HEK293 (cell line): ENCODE measurements around the gene LARP1B.

Source experiments
- ATF2 ChIP-seq: fragments of 450-650 bp; formaldehyde crosslinking; IDR thresholded peaks from 2 replicates; pipeline ENCODE4 v1.5.1; 2016; ENCODE audit warnings: missing biosample characterization, missing genetic modification characterization, low read depth
- CTCF ChIP-seq: fragments of 450-650 bp; formaldehyde crosslinking; IDR thresholded peaks from 2 replicates; pipeline ENCODE4 v1.5.1; 2016; ENCODE audit warnings: missing biosample characterization, missing genetic modification characterization
- INSM2 ChIP-seq: fragments of 450-650 bp; formaldehyde crosslinking; IDR thresholded peaks from 2 replicates; pipeline ENCODE4 v1.5.1; 2016; ENCODE audit warnings: missing biosample characterization, missing genetic modification characterization
- KLF16 ChIP-seq: fragments of 450-650 bp; formaldehyde crosslinking; IDR thresholded peaks from 2 replicates; pipeline ENCODE4 v1.5.1; 2017; ENCODE audit warnings: missing biosample characterization, missing genetic modification characterization
- PBX3 ChIP-seq: sonication (generic); formaldehyde crosslinking; IDR thresholded peaks from 2 replicates; pipeline ENCODE4 v1.8.1; 2022; ENCODE audit warnings: mild to moderate bottlenecking, moderate library complexity, missing genetic modification reagents
- TCF7L2 ChIP-seq: IDR thresholded peaks from 2 replicates; pipeline ENCODE4 v1.6.1; 2011; ENCODE audit warnings: low read depth, mild to moderate bottlenecking, inconsistent platforms, low read length, moderate library complexity, borderline replicate concordance
- ZBTB11 ChIP-seq: fragments of 450-650 bp; formaldehyde crosslinking; conservative IDR thresholded peaks from 2 replicates; pipeline ENCODE4 v1.5.1; 2016; ENCODE audit warnings: low read depth, missing biosample characterization, missing genetic modification characterization
- ZBTB17 ChIP-seq: fragments of 450-650 bp; formaldehyde crosslinking; IDR thresholded peaks from 2 replicates; pipeline ENCODE4 v1.5.1; 2016; ENCODE audit warnings: missing biosample characterization, missing genetic modification characterization
- ZFP3 ChIP-seq: fragments of 450-650 bp; formaldehyde crosslinking; IDR thresholded peaks from 2 replicates; pipeline ENCODE4 v1.5.1; 2016; ENCODE audit warnings: low read depth, missing biosample characterization, missing genetic modification characterization
- ZNF138 ChIP-seq: fragments of 450-650 bp; formaldehyde crosslinking; IDR thresholded peaks from 2 replicates; pipeline ENCODE4 v1.5.1; 2016; ENCODE audit warnings: missing biosample characterization, missing genetic modification characterization, borderline replicate concordance
- ZNF16 ChIP-seq: fragments of 450-650 bp; formaldehyde crosslinking; IDR thresholded peaks from 2 replicates; pipeline ENCODE4 v1.5.1; 2016; ENCODE audit warnings: low read depth, missing biosample characterization, missing genetic modification characterization
- ZNF175 ChIP-seq: fragments of 450-650 bp; formaldehyde crosslinking; IDR thresholded peaks from 2 replicates; pipeline ENCODE4 v1.5.1; 2016; ENCODE audit warnings: missing biosample characterization, missing genetic modification characterization
- ZNF2 ChIP-seq: fragments of 450-650 bp; formaldehyde crosslinking; IDR thresholded peaks from 2 replicates; pipeline ENCODE4 v1.5.1; 2016; ENCODE audit warnings: missing biosample characterization, missing genetic modification characterization
- ZNF211 ChIP-seq: fragments of 450-650 bp; formaldehyde crosslinking; IDR thresholded peaks from 2 replicates; pipeline ENCODE4 v1.5.1; 2016; ENCODE audit warnings: low read depth, missing biosample characterization, missing genetic modification characterization
- ZNF223 ChIP-seq: fragments of 450-650 bp; formaldehyde crosslinking; IDR thresholded peaks from 2 replicates; pipeline ENCODE4 v1.5.1; 2016; ENCODE audit warnings: missing biosample characterization, missing genetic modification characterization
- ZNF362 ChIP-seq: fragments of 450-650 bp; formaldehyde crosslinking; IDR thresholded peaks from 2 replicates; pipeline ENCODE4 v1.5.1; 2016; ENCODE audit warnings: missing biosample characterization, missing genetic modification characterization
- ZNF433 ChIP-seq: fragments of 450-650 bp; formaldehyde crosslinking; IDR thresholded peaks from 2 replicates; pipeline ENCODE4 v1.5.1; 2016; ENCODE audit warnings: missing biosample characterization, missing genetic modification characterization, low read depth
- ZNF449 ChIP-seq: fragments of 450-650 bp; formaldehyde crosslinking; IDR thresholded peaks from 2 replicates; pipeline ENCODE4 v1.5.1; 2017; ENCODE audit warnings: missing biosample characterization, mild to moderate bottlenecking, missing genetic modification characterization, moderate library complexity
- ZNF473 ChIP-seq: fragments of 450-650 bp; formaldehyde crosslinking; IDR thresholded peaks from 2 replicates; pipeline ENCODE4 v1.5.1; 2017; ENCODE audit warnings: missing biosample characterization, missing genetic modification characterization
- ZNF488 ChIP-seq: fragments of 450-650 bp; formaldehyde crosslinking; IDR thresholded peaks from 2 replicates; pipeline ENCODE4 v1.5.1; 2016; ENCODE audit warnings: missing biosample characterization, missing genetic modification characterization
- ZNF530 ChIP-seq: fragments of 450-650 bp; formaldehyde crosslinking; IDR thresholded peaks from 2 replicates; pipeline ENCODE4 v1.5.1; 2016; ENCODE audit warnings: low read depth, missing biosample characterization, missing genetic modification characterization
- ZNF677 ChIP-seq: fragments of 450-650 bp; IDR thresholded peaks from 2 replicates; pipeline ENCODE4 v1.5.0; 2018; ENCODE audit warnings: missing biosample characterization, mild to moderate bottlenecking, missing genetic modification characterization, moderate library complexity
- ZNF692 ChIP-seq: fragments of 450-650 bp; formaldehyde crosslinking; IDR thresholded peaks from 2 replicates; pipeline ENCODE4 v1.5.1; 2016; ENCODE audit warnings: missing biosample characterization, missing genetic modification characterization
- ZNF776 ChIP-seq: fragments of 450-650 bp; formaldehyde crosslinking; IDR thresholded peaks from 2 replicates; pipeline ENCODE4 v1.5.0; 2017; ENCODE audit warnings: missing biosample characterization, missing genetic modification characterization, borderline replicate concordance
- ZNF843 ChIP-seq: fragments of 450-650 bp; formaldehyde crosslinking; IDR thresholded peaks from 2 replicates; pipeline ENCODE4 v1.5.1; 2016; ENCODE audit warnings: missing biosample characterization, missing genetic modification characterization
- ZXDB ChIP-seq: fragments of 450-650 bp; formaldehyde crosslinking; IDR thresholded peaks from 2 replicates; pipeline ENCODE4 v1.5.1; 2016; ENCODE audit warnings: missing biosample characterization, missing genetic modification characterization

LARP1B gene

GRCh38 chr4:128134925-128135324 lies 73.8 kb downstream of the LARP1B start (continued):
- TF ChIP-seq CTCF (tag by site-specific recombination) = no peak
- no peak for TF ChIP-seq ZNF692 (tag by site-specific recombination)
- TF ChIP-seq INSM2 (tag by site-specific recombination) = no peak
- peak; percentile 68 for TF ChIP-seq ZBTB11 (tag by site-specific recombination)
- no peak for TF ChIP-seq KLF16 (tag by site-specific recombination)
- TF ChIP-seq ZNF433 (tag by site-specific recombination) = no peak
- TF ChIP-seq ZNF175 (tag by site-specific recombination) = no peak
- no peak for TF ChIP-seq ZNF211 (tag by site-specific recombination)
- TF ChIP-seq ZFP3 (tag by site-specific recombination) = no peak
- no peak for TF ChIP-seq ZNF362
- TF ChIP-seq ZNF530 (tag by site-specific recombination) = no peak
- TF ChIP-seq ZNF138 (tag by site-specific recombination) = no peak
- TF ChIP-seq ZNF677 (tag by site-specific recombination) = no peak
- TF ChIP-seq ZBTB17 (tag by site-specific recombination) = no peak
- TF ChIP-seq ZNF449 (tag by site-specific recombination) = no peak
- TF ChIP-seq ZNF488 = no peak
- TF ChIP-seq ATF2 (tag by site-specific recombination) = no peak
- no peak for TF ChIP-seq TCF7L2
- no peak for TF ChIP-seq ZNF2 (tag by site-specific recombination)
- TF ChIP-seq ZNF843 = no peak
- TF ChIP-seq ZNF473 (tag by site-specific recombination) = no peak
- TF ChIP-seq PBX3 (CRISPR knock-in tag) = no peak
- TF ChIP-seq ZNF223 (tag by site-specific recombination) = no peak
- no peak for TF ChIP-seq ZNF16
- TF ChIP-seq ZXDB (tag by site-specific recombination) = peak; percentile 34; the same call in 1 of the 2 replicates
- no peak for TF ChIP-seq ZNF776 (tag by site-specific recombination)
